Heart left ventricle (tissue), 16 donors: ENCODE results near the gene AFTPH. TPM values are rescaled to one million over a fixed set of nuclear protein-coding genes. Genes with fewer than 3 reads are reported as not detected.
A peak's percentile ranks its signal among the peaks of the same experiment; 100 is the strongest.

Experiments
- ATAC-seq, 4 donors: fragments of 200-7000 bp; cut with Tn5 transposase; one replicate each; pipeline ENCODE4 v1.9.1; 2020 to 2022; ENCODE audit warnings: moderate library complexity in 4 of 4, mild to moderate bottlenecking in 3 of 4, moderate number of reproducible peaks in 1 of 4
- DNase-seq, 5 donors: peaks; one replicate each; pipeline ENCODE4 v3.0.0-alpha.2; 2020
- H3K27ac ChIP-seq, 12 donors: fragments of 200-600 bp; sonication (generic) in 4 of 12; one replicate each; pipeline versions ENCODE4 v1.5.0 to v1.8.0; 2016 to 2022; ENCODE audit warnings: mild to moderate bottlenecking in 2 of 12
- H3K27me3 ChIP-seq, 9 donors: fragments of 200-600 bp; sonication (generic) in 2 of 9; one replicate each; pipeline versions ENCODE4 v1.5.1 to v1.8.0; 2016 to 2022; ENCODE audit warnings: mild to moderate bottlenecking in 3 of 9
- H3K36me3 ChIP-seq, 9 donors: fragments of 200-600 bp; sonication (generic) in 2 of 9; one replicate each; pipeline versions ENCODE4 v1.5.0 to v1.8.0; 2018 to 2022; ENCODE audit warnings: mild to moderate bottlenecking in 2 of 9
- H3K4me1 ChIP-seq, 12 donors: fragments of 200-600 bp; sonication (generic) in 4 of 12; one replicate each; pipeline versions ENCODE4 v1.5.0 to v1.8.0; 2016 to 2022; ENCODE audit warnings: mild to moderate bottlenecking in 3 of 12
- H3K4me3 ChIP-seq, 12 donors: fragments of 200-600 bp; sonication (generic) in 4 of 12; one replicate each; pipeline versions ENCODE4 v1.5.0 to v1.8.0; 2017 to 2022; ENCODE audit warnings: mild to moderate bottlenecking in 9 of 12, moderate library complexity in 4 of 12
- H3K9me3 ChIP-seq, 12 donors: fragments of 200-600 bp; sonication (generic) in 4 of 12; one replicate each; pipeline versions ENCODE4 v1.5.0 to v1.8.0; 2016 to 2022; ENCODE audit warnings: mild to moderate bottlenecking in 1 of 12
- CTCF ChIP-seq, 12 donors: fragments of 200-600 bp; sonication (generic) in 4 of 12; IDR thresholded peaks; one replicate each; pipeline versions ENCODE4 v1.5.0 to v1.8.0; 2018 to 2022; ENCODE audit warnings: antibody characterized with exemption in 12 of 12, mild to moderate bottlenecking in 5 of 12
- POLR2A ChIP-seq, 2 donors: fragments of 450-650 bp; IDR thresholded peaks; one replicate each; pipeline ENCODE4 v1.6.1; 2017; ENCODE audit warnings: antibody characterized with exemption in 2 of 2, mild to moderate bottlenecking in 2 of 2, moderate library complexity in 2 of 2
- WGBS, 4 donors: extraction: QIAGEN DNeasy Blood & Tissue Kit in 2 of 4; methylation state at CpG; one replicate each; pipeline versions ENCODE4 v1.1.5 to v1.1.7; 2013 to 2018; 5-methylcytosine and 5-hydroxymethylcytosine counted together
- intact Hi-C, 10 donors: fragments of 100-400 bp; cut with DNase I; formaldehyde crosslinking; loops; one replicate each; pipeline versions ENCODE4 v1.11.1 to v1.14.2; 2022
- polyA plus RNA-seq, 2 donors: library from polyadenylated mRNA; stranded (reverse); fragments of 200-250 nt; gene quantifications; one replicate each; pipeline ENCODE4 v1.2.3, GENCODE V29; 2013
- total RNA-seq, 9 donors: library from RNA; depleted of rRNA in 2 of 9; stranded (reverse); fragments of >200 nt in 2 of 9; fragmentation: NEBNext Ultra II Directional in 3 of 9; extraction: Animal tissue kit (Norgen Biotek cat#: 25700) in 3 of 9; gene quantifications; one replicate each; pipeline versions ENCODE4 v1.1.0 to v1.2.4, GENCODE V29; 2016 to 2023
- donor health status: ischemic (EF 13 %, LVEDD 7.1; RV severe dilation, severe dysfunction).
- donor health status: healthy with polysubstance abuse.
- donor health status: DM: no; HTN: yes; CAD: no.
- donor health status: DM: no; HTN: no; CAD: no.
- donor health status: ischemic (EF 25% LVEDD 6.9; RV normal size, moderate dysfunction).
- donor health status: ischemic (EF 25% LVEDD 5.7; RV mildly dilated, moderate dysfunction).
- donor health status: healthy.
- donor health status: DM: yes; HTN: yes; CAD: no.
- donor health status: ischemic (EF 35%, LVEDD 5.7; RV mildly dilated, moderate dysfunction).
- donor health status: nonischemic (EF 11% LVEDD 7.7; RV severe dilation, severe dysfunction).
- donor health status: DM: yes; HTN: yes; CAD: no.
- donor health status: PGD.
- donor health status: ischemic (EF 29% LVEDD 5.4; RV normal size, mild dysfunction).
- donor health status: nonischemic (EF 23%, LVEDD 6.1; RV moderate dilation, normal function).

The AFTPH gene
- total and polyA plus RNA-seq, 11 donors = 9.2 to 15.2 (median 10.7) TPM

DNA sequence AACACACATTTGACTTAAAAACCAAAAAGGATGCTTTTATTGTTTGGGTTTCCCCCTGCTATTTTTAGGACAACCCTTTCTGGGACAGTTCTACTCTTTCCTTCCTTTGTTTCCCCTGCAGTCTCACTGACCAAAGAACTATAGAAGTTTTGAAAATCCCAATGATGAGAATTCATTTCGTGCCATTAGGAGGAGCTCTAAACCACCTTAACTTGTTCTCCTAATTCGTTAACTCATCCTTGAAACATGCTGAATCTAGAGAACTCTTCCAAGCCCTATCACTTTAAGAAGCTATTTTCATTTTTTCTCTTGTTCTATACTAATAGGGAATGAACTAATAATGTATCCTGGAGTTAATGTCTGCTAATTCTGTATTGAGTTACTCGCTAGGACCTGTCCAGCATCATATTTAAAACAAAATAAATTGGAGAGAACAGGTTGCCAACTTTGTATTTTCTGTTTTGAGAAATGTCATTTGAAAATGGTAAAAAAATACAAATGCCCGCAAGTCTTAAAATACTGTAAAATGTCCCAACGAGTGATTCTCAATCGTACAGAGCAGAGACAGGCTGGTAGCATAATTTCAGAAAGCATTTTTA is 62.9 kb downstream of the AFTPH start:
- 52 to 63% (median 58%) methylated on average over 6 of the region's 6 CpGs for WGBS, 4 donors
- H3K36me3 ChIP-seq = peaks cover 0 to 85% (median 68%) of the 10 kb centered on the region in 9 donors
- ATAC-seq (peak in 3 of 4 donors; percentile 64 to 70 (median 66)), DNase-seq (no peak)
- no peaks in the 10 kb centered on the region for H3K27me3 ChIP-seq
- no peaks in the 10 kb centered on the region for H3K9me3 ChIP-seq
- no peak overlapping the region for H3K4me3 ChIP-seq
- TF ChIP-seq CTCF (IDR thresholded peaks at IDR 0.05) (peak; percentile 40 to 78 (median 69)), POLR2A (IDR thresholded peaks at IDR 0.05) (no peak)
- H3K4me1 ChIP-seq = peaks cover 0 to 11% (median 0%) of the 10 kb centered on the region in 12 donors
- intact Hi-C loops = loop anchor here (1.0 to 5.0 kb wide), 8 partner anchors 55 to 286 kb away; partner anchors contain the start of gene SERTAD2 (in 1 of the 10)
- peak overlapping the region in 1 of 12 donors; percentile 17 for H3K27ac ChIP-seq

DNA sequence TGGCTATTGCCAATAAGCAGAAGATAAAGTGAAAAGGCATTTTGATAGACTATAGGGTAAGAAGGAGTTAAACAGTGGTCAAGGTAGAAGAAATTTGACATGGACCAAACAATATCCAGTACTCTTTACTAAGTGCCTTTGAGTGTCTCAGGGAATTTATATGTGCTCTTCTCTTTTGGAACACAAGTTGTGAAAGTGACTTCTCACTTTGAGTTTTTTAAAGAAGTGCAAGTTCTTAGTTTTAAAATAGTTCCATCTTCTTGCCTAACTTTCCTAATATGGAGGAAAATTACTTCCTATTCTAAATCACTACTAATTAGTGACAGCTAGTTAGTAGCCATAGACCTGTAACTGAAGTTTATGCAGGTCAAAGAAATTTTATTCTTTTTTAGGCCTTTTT is 63.4 kb downstream of the AFTPH start:
- DNase-seq (no peak), ATAC-seq (no peak)
- intact Hi-C loops = loop anchor here (2.0 to 5.0 kb wide), 7 partner anchors 55 to 285 kb away; partner anchors contain the start of gene SERTAD2 (in 1 of the 10)
- H3K9me3 ChIP-seq = no peaks in the 10 kb centered on the region
- TF ChIP-seq CTCF (IDR thresholded peaks at IDR 0.05) (no peak), POLR2A (IDR thresholded peaks at IDR 0.05) (no peak)
- no peak overlapping the region for H3K4me3 ChIP-seq
- H3K36me3 ChIP-seq = peaks cover 0 to 85% (median 65%) of the 10 kb centered on the region in 9 donors
- H3K27ac ChIP-seq = peak overlapping the region in 1 of 12 donors; percentile 17
- peaks cover 0 to 12% (median 0%) of the 10 kb centered on the region in 12 donors for H3K4me1 ChIP-seq
- no peaks in the 10 kb centered on the region for H3K27me3 ChIP-seq

- no peaks in the 10 kb centered on the region for H3K9me3 ChIP-seq
- H3K27me3 ChIP-seq = no peaks in the 10 kb centered on the region
- no peak overlapping the region for H3K27ac ChIP-seq
- peaks cover 0 to 74% (median 51%) of the 10 kb centered on the region in 9 donors for H3K36me3 ChIP-seq
- H3K4me3 ChIP-seq = no peak overlapping the region
- intact Hi-C loops = loop anchor here in 4 of 10 donors (10.0 kb wide), 3 partner anchors 54 to 454 kb away; no protein-coding TSS in a partner anchor
- no peak for ATAC-seq
- WGBS, 4 donors = 89 to 92% (median 91%) methylated on average over 4 of the region's 4 CpGs
- DNase-seq = no peak
- H3K4me1 ChIP-seq = peaks cover 0 to 30% (median 3%) of the 10 kb centered on the region in 12 donors
- TF ChIP-seq CTCF (IDR thresholded peaks at IDR 0.05) (no peak), POLR2A (IDR thresholded peaks at IDR 0.05) (no peak)
Measured at GRCh38 chr2:64591188-64591587, 67.1 kb downstream of the AFTPH start.

DNA sequence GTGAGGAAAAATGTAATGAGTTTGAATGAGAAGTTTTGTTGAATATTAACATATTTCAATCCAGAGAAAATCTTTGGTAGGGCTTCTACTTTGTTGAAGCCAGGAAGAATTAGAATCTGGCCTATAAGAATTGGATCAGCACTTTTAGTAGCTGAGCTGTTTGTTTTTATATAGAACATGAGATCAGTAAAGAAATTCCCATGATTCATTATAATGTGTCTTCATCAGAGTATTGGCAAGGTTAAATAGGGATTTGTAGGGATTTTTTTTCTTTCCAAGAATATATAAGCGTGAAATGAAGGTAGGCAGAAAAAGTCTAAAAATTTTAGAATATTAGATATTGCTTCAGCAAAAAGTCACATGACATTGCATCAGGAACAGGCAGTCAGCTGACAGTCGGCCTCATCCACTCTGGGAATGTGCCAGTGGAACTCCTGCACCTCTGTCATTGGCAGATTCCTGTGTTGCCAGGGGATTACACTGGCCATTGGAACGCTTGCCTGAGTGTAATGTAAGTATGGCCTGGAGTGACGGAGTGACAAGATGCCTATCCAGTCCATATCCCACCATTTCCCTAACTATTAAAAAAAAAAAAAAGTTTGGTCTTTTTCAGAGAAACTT is 69.0 kb downstream of the AFTPH start:
- H3K4me1 ChIP-seq = peaks cover 0 to 25% (median 0%) of the 10 kb centered on the region in 12 donors
- WGBS, 4 donors = 61 to 69% (median 64%) methylated on average over 4 of the region's 4 CpGs
- H3K27me3 ChIP-seq = no peaks in the 10 kb centered on the region
- DNase-seq = peak in 4 of 5 donors; percentile 60 to 73 (median 68)
- peaks cover 0 to 61% (median 48%) of the 10 kb centered on the region in 9 donors for H3K36me3 ChIP-seq
- peak; percentile 82 to 92 (median 89) for ATAC-seq
- H3K9me3 ChIP-seq = no peaks in the 10 kb centered on the region
- no peak overlapping the region for H3K4me3 ChIP-seq
- TF ChIP-seq POLR2A (IDR thresholded peaks at IDR 0.05) (no peak), CTCF (IDR thresholded peaks at IDR 0.05) (no peak)
- intact Hi-C loops = loop anchor here in 4 of 10 donors (10.0 kb wide), 3 partner anchors 52 to 452 kb away; no protein-coding TSS in a partner anchor
- H3K27ac ChIP-seq = peak overlapping the region in 3 of 12 donors; percentile 1 to 49 (median 28)
